ENCODE data around the gene DNLZ.
"Not testable (repeated sequence)": the region's sequence is repeated elsewhere in the genome, so short reads cannot be mapped to it uniquely, and the experiment has no call there.

DNLZ gene

GRCh38 chr9:136325358-136325757, 38.2 kb downstream of the DNLZ start:
- peaks cover 0 to 2% of the 10 kb centered on the region in 2 donors for H3K9me3 ChIP-seq (ENCODE audit: control insufficient read depth in 1 of 2, low read length in 2 of 2)
- H3K4me1 ChIP-seq (ENCODE audit: control insufficient read depth in 1 of 2, insufficient read depth in 2 of 2, low read length in 2 of 2) = peaks cover 0 to 27% of the 10 kb centered on the region in 2 donors
- H3K27ac ChIP-seq (ENCODE audit: low read length) = no peak overlapping the region
- H3K27me3 ChIP-seq (ENCODE audit: low read depth, low read length) = no peaks in the 10 kb centered on the region
- H3K36me3 ChIP-seq (ENCODE audit: control insufficient read depth in 1 of 2, insufficient read depth in 2 of 2, low read length in 2 of 2) = no peaks in the 10 kb centered on the region
- H3K4me3 ChIP-seq (ENCODE audit: low read depth in 1 of 2, low read length in 2 of 2) = no peak overlapping the region

- Histone ChIP-seq H3K36me3 (ENCODE audit: control insufficient read depth in 1 of 2, insufficient read depth in 2 of 2, low read length in 2 of 2) (no peaks in the 10 kb centered on the region), H3K4me3 (ENCODE audit: low read depth in 1 of 2, low read length in 2 of 2) (no peak overlapping the region), H3K9me3 (ENCODE audit: control insufficient read depth in 1 of 2, low read length in 2 of 2) (peaks cover 0 to 2% of the 10 kb centered on the region in 2 donors), H3K27ac (ENCODE audit: low read length) (no peak overlapping the region), H3K27me3 (ENCODE audit: low read depth, low read length) (no peaks in the 10 kb centered on the region), H3K4me1 (ENCODE audit: control insufficient read depth in 1 of 2, insufficient read depth in 2 of 2, low read length in 2 of 2) (peaks cover 0 to 27% of the 10 kb centered on the region in 2 donors)
Measured at GRCh38 chr9:136324501-136325300, 38.8 kb downstream of the DNLZ start.

- peaks cover 0 to 16% of the 10 kb centered on the region in 2 donors for H3K4me1 ChIP-seq (ENCODE audit: control insufficient read depth in 1 of 2, insufficient read depth in 2 of 2, low read length in 2 of 2)
Measured at GRCh38 chr9:136323371-136323789, 40.2 kb downstream of the DNLZ start.

GRCh38 chr9:136322756-136323330, 40.7 kb downstream of the DNLZ start:
- peaks cover 0 to 11% of the 10 kb centered on the region in 2 donors for H3K4me1 ChIP-seq (ENCODE audit: control insufficient read depth in 1 of 2, insufficient read depth in 2 of 2, low read length in 2 of 2)
- H3K27me3 ChIP-seq (ENCODE audit: low read depth, low read length) = no peaks in the 10 kb centered on the region
- H3K4me3 ChIP-seq (ENCODE audit: low read depth in 1 of 2, low read length in 2 of 2) = no peak overlapping the region
- H3K27ac ChIP-seq (ENCODE audit: low read length) = no peak overlapping the region
- no peaks in the 10 kb centered on the region for H3K36me3 ChIP-seq (ENCODE audit: control insufficient read depth in 1 of 2, insufficient read depth in 2 of 2, low read length in 2 of 2)
- peaks cover 0 to 2% of the 10 kb centered on the region in 2 donors for H3K9me3 ChIP-seq (ENCODE audit: control insufficient read depth in 1 of 2, low read length in 2 of 2)

More at GRCh38 chr9:136323371-136323789, 40.2 kb downstream of the DNLZ start:
- no peak overlapping the region for H3K4me3 ChIP-seq (ENCODE audit: low read depth in 1 of 2, low read length in 2 of 2)
- H3K27me3 ChIP-seq (ENCODE audit: low read depth, low read length) = no peaks in the 10 kb centered on the region
- no peaks in the 10 kb centered on the region for H3K36me3 ChIP-seq (ENCODE audit: control insufficient read depth in 1 of 2, insufficient read depth in 2 of 2, low read length in 2 of 2)
- H3K9me3 ChIP-seq (ENCODE audit: control insufficient read depth in 1 of 2, low read length in 2 of 2) = peaks cover 0 to 2% of the 10 kb centered on the region in 2 donors
- H3K27ac ChIP-seq (ENCODE audit: low read length) = no peak overlapping the region

- no peak overlapping the region for H3K4me3 ChIP-seq (ENCODE audit: low read depth in 1 of 2, low read length in 2 of 2)
- H3K27me3 ChIP-seq (ENCODE audit: low read depth, low read length) = no peaks in the 10 kb centered on the region
- peaks cover 0 to 2% of the 10 kb centered on the region in 2 donors for H3K9me3 ChIP-seq (ENCODE audit: control insufficient read depth in 1 of 2, low read length in 2 of 2)
- H3K4me1 ChIP-seq (ENCODE audit: control insufficient read depth in 1 of 2, insufficient read depth in 2 of 2, low read length in 2 of 2) = peaks cover 0 to 7% of the 10 kb centered on the region in 2 donors
- no peaks in the 10 kb centered on the region for H3K36me3 ChIP-seq (ENCODE audit: control insufficient read depth in 1 of 2, insufficient read depth in 2 of 2, low read length in 2 of 2)
- H3K27ac ChIP-seq (ENCODE audit: low read length) = no peak overlapping the region
Measured at GRCh38 chr9:136321561-136321960, 42.0 kb downstream of the DNLZ start.

- not testable (repeated sequence) for H3K4me1 ChIP-seq (ENCODE audit: control insufficient read depth in 1 of 2, insufficient read depth in 2 of 2, low read length in 2 of 2); H3K9me3 ChIP-seq (ENCODE audit: control insufficient read depth in 1 of 2, low read length in 2 of 2); H3K4me3 ChIP-seq (ENCODE audit: low read depth in 1 of 2, low read length in 2 of 2); H3K27me3 ChIP-seq (ENCODE audit: low read depth, low read length); H3K27ac ChIP-seq (ENCODE audit: low read length); H3K36me3 ChIP-seq (ENCODE audit: control insufficient read depth in 1 of 2, insufficient read depth in 2 of 2, low read length in 2 of 2)
Measured at GRCh38 chr9:136320972-136321371, 42.6 kb downstream of the DNLZ start.

- H3K27me3 ChIP-seq (ENCODE audit: low read depth, low read length); H3K9me3 ChIP-seq (ENCODE audit: control insufficient read depth in 1 of 2, low read length in 2 of 2); H3K4me1 ChIP-seq (ENCODE audit: control insufficient read depth in 1 of 2, insufficient read depth in 2 of 2, low read length in 2 of 2); H3K27ac ChIP-seq (ENCODE audit: low read length); H3K36me3 ChIP-seq (ENCODE audit: control insufficient read depth in 1 of 2, insufficient read depth in 2 of 2, low read length in 2 of 2); H3K4me3 ChIP-seq (ENCODE audit: low read depth in 1 of 2, low read length in 2 of 2): not testable (repeated sequence)
Measured at GRCh38 chr9:136319955-136320354, 43.6 kb downstream of the DNLZ start.

- H3K4me3 ChIP-seq (ENCODE audit: low read depth in 1 of 2, low read length in 2 of 2); H3K36me3 ChIP-seq (ENCODE audit: control insufficient read depth in 1 of 2, insufficient read depth in 2 of 2, low read length in 2 of 2); H3K27me3 ChIP-seq (ENCODE audit: low read depth, low read length); H3K9me3 ChIP-seq (ENCODE audit: control insufficient read depth in 1 of 2, low read length in 2 of 2); H3K27ac ChIP-seq (ENCODE audit: low read length); H3K4me1 ChIP-seq (ENCODE audit: control insufficient read depth in 1 of 2, insufficient read depth in 2 of 2, low read length in 2 of 2): not testable (repeated sequence)
Measured at GRCh38 chr9:136319244-136319643, 44.3 kb downstream of the DNLZ start.

GRCh38 chr9:136318776-136319241, 44.7 kb downstream of the DNLZ start:
- no peaks in the 10 kb centered on the region for H3K27me3 ChIP-seq (ENCODE audit: low read depth, low read length)
- no peaks in the 10 kb centered on the region for H3K4me1 ChIP-seq (ENCODE audit: control insufficient read depth in 1 of 2, insufficient read depth in 2 of 2, low read length in 2 of 2)
- no peak overlapping the region for H3K27ac ChIP-seq (ENCODE audit: low read length)
- H3K4me3 ChIP-seq (ENCODE audit: low read depth in 1 of 2, low read length in 2 of 2) = no peak overlapping the region
- no peaks in the 10 kb centered on the region for H3K36me3 ChIP-seq (ENCODE audit: control insufficient read depth in 1 of 2, insufficient read depth in 2 of 2, low read length in 2 of 2)
- peaks cover 0 to 7% of the 10 kb centered on the region in 2 donors for H3K9me3 ChIP-seq (ENCODE audit: control insufficient read depth in 1 of 2, low read length in 2 of 2)

GRCh38 chr9:136318111-136318775, 45.3 kb downstream of the DNLZ start:
- Histone ChIP-seq H3K4me3 (ENCODE audit: low read depth in 1 of 2, low read length in 2 of 2) (no peak overlapping the region), H3K9me3 (ENCODE audit: control insufficient read depth in 1 of 2, low read length in 2 of 2) (peaks cover 0 to 7% of the 10 kb centered on the region in 2 donors), H3K4me1 (ENCODE audit: control insufficient read depth in 1 of 2, insufficient read depth in 2 of 2, low read length in 2 of 2) (no peaks in the 10 kb centered on the region), H3K36me3 (ENCODE audit: control insufficient read depth in 1 of 2, insufficient read depth in 2 of 2, low read length in 2 of 2) (no peaks in the 10 kb centered on the region), H3K27me3 (ENCODE audit: low read depth, low read length) (no peaks in the 10 kb centered on the region), H3K27ac (ENCODE audit: low read length) (no peak overlapping the region)

GRCh38 chr9:136317695-136318094, 45.8 kb downstream of the DNLZ start:
- Histone ChIP-seq H3K4me1 (ENCODE audit: control insufficient read depth in 1 of 2, insufficient read depth in 2 of 2, low read length in 2 of 2) (no peaks in the 10 kb centered on the region), H3K27ac (ENCODE audit: low read length) (no peak overlapping the region), H3K9me3 (ENCODE audit: control insufficient read depth in 1 of 2, low read length in 2 of 2) (peaks cover 0 to 7% of the 10 kb centered on the region in 2 donors), H3K36me3 (ENCODE audit: control insufficient read depth in 1 of 2, insufficient read depth in 2 of 2, low read length in 2 of 2) (no peaks in the 10 kb centered on the region), H3K4me3 (ENCODE audit: low read depth in 1 of 2, low read length in 2 of 2) (no peak overlapping the region), H3K27me3 (ENCODE audit: low read depth, low read length) (no peaks in the 10 kb centered on the region)
